Lower leg skin (tissue), 3 donors: ENCODE results near the gene ROR2.

ENCODE experiments used
- POLR2A ChIP-seq, 2 donors: fragments of 450-650 bp; IDR thresholded peaks; one replicate each; pipeline ENCODE4 v1.6.1; 2016 to 2017; ENCODE audit warnings: antibody characterized with exemption in 2 of 2, mild to moderate bottlenecking in 1 of 2, moderate library complexity in 1 of 2
- TF ChIP-seq, protein P1 (sequence below), 3 donors: fragments of 450-650 bp; IDR thresholded peaks; one replicate each; pipeline ENCODE4 v1.5.1; 2016; ENCODE audit warnings: antibody characterized with exemption in 3 of 3, mild to moderate bottlenecking in 3 of 3, moderate library complexity in 2 of 3

DNA sequence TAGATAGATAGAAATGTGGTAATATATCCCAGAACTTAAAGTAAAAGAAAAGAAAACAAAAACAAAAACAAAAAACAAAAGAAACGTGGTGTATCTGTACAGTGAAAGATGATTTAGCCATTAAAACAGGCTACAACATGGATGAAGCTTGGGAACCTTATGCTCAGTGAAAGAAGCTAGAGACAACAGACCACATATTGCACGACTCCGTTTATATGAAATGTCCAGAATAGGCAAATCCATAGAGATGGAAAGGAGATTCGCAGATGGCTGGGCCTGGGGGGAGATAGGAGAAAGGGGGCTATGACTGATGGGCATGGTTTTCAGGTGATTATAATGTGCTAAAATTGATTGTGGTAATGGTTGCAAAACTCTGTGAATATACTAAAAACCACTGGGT lies 86.6 kb downstream of the ROR2 start:
- TF ChIP-seq, protein P1, sequence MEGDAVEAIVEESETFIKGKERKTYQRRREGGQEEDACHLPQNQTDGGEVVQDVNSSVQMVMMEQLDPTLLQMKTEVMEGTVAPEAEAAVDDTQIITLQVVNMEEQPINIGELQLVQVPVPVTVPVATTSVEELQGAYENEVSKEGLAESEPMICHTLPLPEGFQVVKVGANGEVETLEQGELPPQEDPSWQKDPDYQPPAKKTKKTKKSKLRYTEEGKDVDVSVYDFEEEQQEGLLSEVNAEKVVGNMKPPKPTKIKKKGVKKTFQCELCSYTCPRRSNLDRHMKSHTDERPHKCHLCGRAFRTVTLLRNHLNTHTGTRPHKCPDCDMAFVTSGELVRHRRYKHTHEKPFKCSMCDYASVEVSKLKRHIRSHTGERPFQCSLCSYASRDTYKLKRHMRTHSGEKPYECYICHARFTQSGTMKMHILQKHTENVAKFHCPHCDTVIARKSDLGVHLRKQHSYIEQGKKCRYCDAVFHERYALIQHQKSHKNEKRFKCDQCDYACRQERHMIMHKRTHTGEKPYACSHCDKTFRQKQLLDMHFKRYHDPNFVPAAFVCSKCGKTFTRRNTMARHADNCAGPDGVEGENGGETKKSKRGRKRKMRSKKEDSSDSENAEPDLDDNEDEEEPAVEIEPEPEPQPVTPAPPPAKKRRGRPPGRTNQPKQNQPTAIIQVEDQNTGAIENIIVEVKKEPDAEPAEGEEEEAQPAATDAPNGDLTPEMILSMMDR (IDR thresholded peaks at IDR 0.05): no peak
- TF ChIP-seq POLR2A (IDR thresholded peaks at IDR 0.05): no peak
